ENCODE results near the gene CYP3A5. TPM values are rescaled to one million over a fixed set of nuclear protein-coding genes. Genes with fewer than 3 reads are reported as not detected.

CYP3A5 gene
- total and polyA plus RNA-seq, 2 experiments from 2014 or later = 0.24 to 0.81 TPM

DNA sequence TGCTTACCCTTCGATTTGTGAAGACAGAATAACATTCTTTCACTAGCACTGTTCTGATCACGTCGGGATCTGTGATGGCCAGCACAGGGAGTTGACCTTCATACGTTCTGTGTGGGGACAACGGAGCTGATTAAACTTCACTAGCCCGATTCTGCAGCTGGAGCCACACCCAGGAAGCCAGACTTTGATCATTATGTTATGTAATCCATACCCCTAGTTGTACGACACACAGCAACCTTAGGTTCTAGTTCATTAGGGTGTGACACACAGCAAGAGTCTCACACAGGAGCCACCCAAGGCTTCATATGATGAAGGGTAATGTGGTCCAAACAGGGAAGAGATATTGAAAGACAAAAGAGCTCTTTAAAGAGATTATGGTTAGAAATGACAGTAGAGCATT lies 7.2 kb downstream of the CYP3A5 start:
- DNase-seq (ENCODE audit: low read depth in 1 of 2, low spot score in 1 of 2) = no peak
- no peaks in the 10 kb centered on the region for H3K36me3 ChIP-seq
- no peaks in the 10 kb centered on the region for H3K4me1 ChIP-seq (ENCODE audit: low read depth)
- no peak for TF ChIP-seq CTCF (IDR thresholded peaks at IDR 0.05; ENCODE audit: low read depth, low read length)
- no peaks in the 10 kb centered on the region for H3K9me3 ChIP-seq (ENCODE audit: low read depth)
- no peaks in the 10 kb centered on the region for H3K27me3 ChIP-seq
- H3K4me3 ChIP-seq = no peak overlapping the region
- H3K27ac ChIP-seq = no peak overlapping the region

- Histone ChIP-seq H3K4me1 (ENCODE audit: low read depth) (no peaks in the 10 kb centered on the region), H3K9me3 (ENCODE audit: low read depth) (no peaks in the 10 kb centered on the region), H3K36me3 (no peaks in the 10 kb centered on the region), H3K27me3 (no peaks in the 10 kb centered on the region), H3K27ac (no peak overlapping the region), H3K4me3 (no peak overlapping the region)
- TF ChIP-seq CTCF (IDR thresholded peaks at IDR 0.05; ENCODE audit: low read depth, low read length) = no peak
- DNase-seq (ENCODE audit: low read depth in 1 of 2, low spot score in 1 of 2) = no peak
Measured at GRCh38 chr7:99669782-99670181, 10.0 kb downstream of the CYP3A5 start.

DNA sequence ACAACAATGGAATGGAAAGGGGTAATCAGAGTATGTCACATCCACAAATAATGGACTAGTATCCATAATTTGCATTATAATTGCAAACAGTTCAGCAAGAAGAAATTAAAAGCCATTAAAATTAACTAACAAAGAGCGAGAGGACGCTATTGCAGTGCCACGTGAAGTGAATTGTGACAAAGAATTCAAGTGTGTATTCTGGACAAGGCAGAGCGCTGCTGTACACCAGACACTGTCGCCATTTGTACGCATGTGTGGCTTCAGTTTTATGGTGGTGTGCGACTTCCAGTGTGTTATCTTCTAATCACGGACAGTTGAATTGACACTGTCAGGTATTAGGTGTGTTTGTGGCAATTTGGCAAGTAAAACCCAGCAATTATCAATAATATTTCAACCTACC lies 11.3 kb downstream of the CYP3A5 start:
- Histone ChIP-seq H3K27me3 (no peaks in the 10 kb centered on the region), H3K9me3 (ENCODE audit: low read depth) (no peaks in the 10 kb centered on the region), H3K4me3 (no peak overlapping the region), H3K27ac (no peak overlapping the region), H3K36me3 (no peaks in the 10 kb centered on the region), H3K4me1 (ENCODE audit: low read depth) (no peaks in the 10 kb centered on the region)
- DNase-seq (ENCODE audit: low read depth in 1 of 2, low spot score in 1 of 2) = no peak
- no peak for TF ChIP-seq CTCF (IDR thresholded peaks at IDR 0.05; ENCODE audit: low read depth, low read length)

GRCh38 chr7:99667179-99667578 lies 12.6 kb downstream of the CYP3A5 start:
- no peaks in the 10 kb centered on the region for H3K9me3 ChIP-seq (ENCODE audit: low read depth)
- TF ChIP-seq CTCF (IDR thresholded peaks at IDR 0.05; ENCODE audit: low read depth, low read length) = no peak
- H3K36me3 ChIP-seq = no peaks in the 10 kb centered on the region
- no peaks in the 10 kb centered on the region for H3K27me3 ChIP-seq
- no peak overlapping the region for H3K4me3 ChIP-seq
- H3K4me1 ChIP-seq (ENCODE audit: low read depth) = no peaks in the 10 kb centered on the region
- no peak overlapping the region for H3K27ac ChIP-seq
- DNase-seq (ENCODE audit: low read depth in 1 of 2, low spot score in 1 of 2) = no peak

GRCh38 chr7:99666013-99666395 lies 13.8 kb downstream of the CYP3A5 start:
- no peak overlapping the region for H3K4me3 ChIP-seq
- H3K27ac ChIP-seq = no peak overlapping the region
- no peaks in the 10 kb centered on the region for H3K9me3 ChIP-seq (ENCODE audit: low read depth)
- DNase-seq (ENCODE audit: low read depth in 1 of 2, low spot score in 1 of 2) = no peak
- H3K36me3 ChIP-seq = no peaks in the 10 kb centered on the region
- no peaks in the 10 kb centered on the region for H3K27me3 ChIP-seq
- TF ChIP-seq CTCF (IDR thresholded peaks at IDR 0.05; ENCODE audit: low read depth, low read length) = no peak
- no peaks in the 10 kb centered on the region for H3K4me1 ChIP-seq (ENCODE audit: low read depth)

All from cardiac muscle cell (in vitro differentiated cells and primary cell).